Measurements from ENCODE around the gene SHROOM1.
"Not testable (repeated sequence)": the region's sequence is repeated elsewhere in the genome, so short reads cannot be mapped to it uniquely, and the experiment has no call there.

Gene SHROOM1, protein sequence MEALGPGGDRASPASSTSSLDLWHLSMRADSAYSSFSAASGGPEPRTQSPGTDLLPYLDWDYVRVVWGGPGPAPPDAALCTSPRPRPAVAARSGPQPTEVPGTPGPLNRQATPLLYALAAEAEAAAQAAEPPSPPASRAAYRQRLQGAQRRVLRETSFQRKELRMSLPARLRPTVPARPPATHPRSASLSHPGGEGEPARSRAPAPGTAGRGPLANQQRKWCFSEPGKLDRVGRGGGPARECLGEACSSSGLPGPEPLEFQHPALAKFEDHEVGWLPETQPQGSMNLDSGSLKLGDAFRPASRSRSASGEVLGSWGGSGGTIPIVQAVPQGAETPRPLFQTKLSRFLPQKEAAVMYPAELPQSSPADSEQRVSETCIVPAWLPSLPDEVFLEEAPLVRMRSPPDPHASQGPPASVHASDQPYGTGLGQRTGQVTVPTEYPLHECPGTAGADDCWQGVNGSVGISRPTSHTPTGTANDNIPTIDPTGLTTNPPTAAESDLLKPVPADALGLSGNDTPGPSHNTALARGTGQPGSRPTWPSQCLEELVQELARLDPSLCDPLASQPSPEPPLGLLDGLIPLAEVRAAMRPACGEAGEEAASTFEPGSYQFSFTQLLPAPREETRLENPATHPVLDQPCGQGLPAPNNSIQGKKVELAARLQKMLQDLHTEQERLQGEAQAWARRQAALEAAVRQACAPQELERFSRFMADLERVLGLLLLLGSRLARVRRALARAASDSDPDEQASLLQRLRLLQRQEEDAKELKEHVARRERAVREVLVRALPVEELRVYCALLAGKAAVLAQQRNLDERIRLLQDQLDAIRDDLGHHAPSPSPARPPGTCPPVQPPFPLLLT

DNA sequence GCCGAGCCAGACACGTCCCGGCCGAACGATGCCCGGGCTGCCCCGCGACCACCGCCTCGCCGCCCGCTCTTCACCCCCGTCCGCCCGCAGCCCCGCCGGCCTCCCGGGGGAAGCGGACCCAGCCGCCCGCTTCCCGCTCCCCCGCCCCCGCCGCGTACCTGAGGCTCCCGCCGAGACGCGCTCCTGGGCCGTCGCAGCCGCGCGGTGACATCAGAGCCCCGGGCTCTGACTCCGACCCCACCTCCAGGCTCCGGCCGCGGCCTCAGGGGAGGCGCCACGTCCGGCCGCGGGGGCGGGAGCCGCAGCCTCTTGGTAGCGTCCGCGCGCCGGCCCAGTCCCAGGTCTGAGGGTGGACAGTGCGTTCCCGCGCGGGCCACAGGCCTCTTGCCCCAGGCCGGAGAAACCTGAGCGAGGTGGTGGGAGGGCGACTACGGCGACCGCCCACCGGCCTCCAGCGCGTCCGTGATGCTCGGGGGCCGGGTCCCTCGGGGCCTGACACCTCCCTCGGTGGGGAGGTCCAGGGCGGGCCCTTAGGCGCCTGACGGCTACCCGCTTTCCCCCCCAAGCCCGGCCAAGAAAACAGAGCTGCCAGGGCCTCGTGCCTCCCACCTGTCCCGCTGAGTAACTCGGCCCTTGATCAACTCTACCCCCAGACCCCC, at the start of gene SHROOM1:
Gene SHROOM1 (minus strand): TSS at position 212 of the 659 bp plus-strand sequence. CDS start 4,507 bp downstream, outside the sequence.
- DNase-seq, result peak in 17 of 51 donors; percentile 22 to 61 (median 39)

DNA sequence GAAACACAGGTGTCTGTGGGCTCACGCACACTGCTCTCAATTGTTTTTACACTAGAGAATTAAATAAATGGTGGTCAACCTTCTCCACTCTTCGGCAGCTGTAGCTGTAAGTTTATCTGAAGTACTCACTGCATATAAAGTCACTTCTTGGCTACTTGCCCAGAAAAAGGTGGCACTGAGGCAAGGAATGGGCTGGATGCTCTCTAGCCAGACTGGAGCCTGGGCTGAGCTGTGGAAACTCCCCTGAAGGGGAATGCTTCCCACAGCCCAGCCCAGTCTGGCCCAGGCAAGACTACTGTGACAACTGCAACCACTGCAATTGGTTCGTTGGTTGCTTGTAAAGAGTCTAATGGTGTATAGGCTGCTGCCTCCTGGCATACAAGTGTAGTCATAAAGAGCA, 47.5 kb upstream of the SHROOM1 start:
- peak in 17 of 51 donors; percentile 2 to 26 (median 9) for DNase-seq

DNA sequence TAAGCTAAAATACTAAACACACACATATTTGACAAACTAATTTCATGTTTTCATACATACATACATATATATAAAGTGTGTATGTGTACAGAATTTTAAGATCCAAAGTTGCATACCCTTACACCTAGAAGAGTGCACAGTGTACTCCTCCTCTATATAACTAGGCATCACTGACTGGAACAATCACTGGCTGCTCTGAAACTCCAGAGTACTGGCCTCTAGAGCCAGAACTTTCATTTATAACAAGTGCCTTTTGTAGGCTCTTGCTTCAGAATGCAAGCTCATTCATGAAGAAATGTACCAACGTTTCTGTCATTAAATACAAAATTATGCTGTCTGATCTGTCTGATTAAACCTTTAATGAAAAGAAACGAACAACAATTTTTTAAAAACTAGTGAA, 47.0 kb upstream of the SHROOM1 start:
- peak in 4 of 51 donors; percentile 1 to 28 (median 10) for DNase-seq

DNA sequence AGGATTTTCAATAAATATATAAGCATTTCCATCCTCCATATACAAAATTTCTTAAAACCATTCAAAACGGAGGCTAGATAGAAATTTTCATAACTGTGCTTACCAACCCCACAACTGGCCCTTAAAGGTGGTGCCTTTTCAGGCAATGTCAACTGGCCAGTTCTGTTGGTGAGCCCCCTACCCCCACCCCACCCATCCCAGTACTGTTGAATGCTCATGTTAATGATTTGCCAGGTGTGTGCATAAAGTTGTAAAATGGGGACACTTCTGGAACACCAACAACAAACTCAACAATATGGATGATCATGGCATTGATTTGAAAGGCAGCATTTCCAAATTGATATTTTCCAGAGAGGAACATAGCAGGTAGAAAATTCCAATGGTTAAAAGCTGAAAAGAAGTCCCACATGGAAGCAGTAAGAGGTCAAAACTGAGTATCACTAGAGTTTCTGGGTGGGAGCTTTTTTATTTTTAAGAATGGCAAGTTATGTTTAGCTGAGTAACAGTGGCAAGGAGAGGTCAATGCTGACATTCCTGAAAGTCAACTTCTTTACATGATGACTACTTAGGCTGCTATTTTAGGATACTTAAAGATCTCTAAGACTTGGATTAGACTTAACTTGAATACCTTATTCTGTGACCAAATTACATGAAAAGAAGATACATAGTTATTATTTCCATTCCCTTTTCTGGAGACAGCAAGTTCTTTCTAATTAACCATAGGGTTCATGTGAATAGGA, 45.7 kb upstream of the SHROOM1 start:
- no peak for DNase-seq

DNA sequence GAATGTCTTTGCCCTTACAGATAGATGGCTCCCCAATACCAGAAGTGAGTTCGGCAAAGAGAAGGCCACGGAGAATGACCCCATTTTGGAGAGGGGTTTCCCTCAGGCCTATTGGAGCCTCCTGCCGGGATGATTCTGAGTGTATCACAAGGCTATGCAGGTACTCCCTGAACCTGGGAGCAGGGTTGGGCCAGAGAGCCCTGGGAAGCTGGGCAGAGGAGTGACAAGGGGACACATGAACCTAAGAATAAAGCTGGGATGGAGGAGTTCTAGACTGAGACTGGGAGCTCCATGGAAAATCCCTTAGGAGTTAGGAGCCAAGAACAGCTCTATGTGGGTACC, 43.5 kb upstream of the SHROOM1 start:
- no peak for DNase-seq

DNA sequence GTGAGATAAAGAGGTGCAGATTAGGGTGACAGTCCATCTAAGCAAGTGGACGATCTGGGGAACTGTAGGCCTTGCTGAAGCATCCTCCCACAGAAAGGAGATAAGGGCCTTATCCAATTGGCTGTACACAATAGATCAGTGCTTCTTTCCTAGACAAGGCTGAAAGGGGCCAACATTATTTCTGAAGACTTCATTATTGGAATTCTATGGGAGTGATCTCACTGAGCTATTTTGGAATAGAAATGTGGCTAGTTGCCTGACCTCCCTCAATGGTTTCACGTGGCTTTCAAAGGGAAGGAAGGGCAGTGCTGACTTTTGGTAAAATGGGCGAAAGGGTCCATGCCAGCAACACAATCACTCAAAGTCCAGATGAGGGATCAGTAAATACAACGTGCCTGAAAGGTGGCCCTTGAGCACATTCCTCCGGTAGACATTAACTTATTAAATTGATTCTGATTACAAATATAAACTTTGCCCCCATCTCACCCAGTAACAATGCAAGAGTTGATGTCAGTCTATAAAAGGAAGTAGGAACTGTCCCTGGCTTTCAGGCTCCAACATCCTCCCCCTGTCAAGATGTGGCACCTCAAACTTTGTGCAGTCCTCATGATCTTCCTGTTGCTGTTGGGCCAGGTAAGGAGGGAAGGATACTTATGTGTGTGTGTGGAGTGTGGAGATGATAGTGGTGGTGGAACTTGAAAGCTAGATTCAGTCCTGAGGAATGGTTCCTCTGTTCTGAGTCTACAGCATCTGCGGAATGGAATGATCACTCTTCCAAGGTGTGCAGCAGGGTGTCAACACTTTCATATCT, 42.9 kb upstream of the SHROOM1 start, which contains the start of gene LEAP2:
Gene LEAP2 (plus strand): TSS at position 550 of the 811 bp plus-strand sequence. CDS start 27 bp downstream, at position 577.
- no peak for DNase-seq

DNA sequence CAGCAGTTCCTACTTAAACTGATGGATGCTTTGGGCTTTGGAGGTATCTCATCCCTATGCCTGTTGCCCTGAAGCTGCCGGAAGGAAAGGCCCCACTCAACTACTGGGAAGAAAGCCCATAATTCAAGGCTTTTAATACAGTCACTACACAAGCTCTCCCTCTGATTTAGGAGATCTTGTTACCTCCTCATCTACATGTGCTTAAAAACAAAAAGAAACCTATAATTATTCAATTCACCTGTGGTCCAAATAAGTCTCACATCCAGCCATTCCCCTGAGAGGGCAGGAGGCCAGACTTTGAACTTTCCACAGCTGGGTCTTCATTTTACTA, 42.3 kb upstream of the SHROOM1 start:
- DNase-seq, result no peak

DNA sequence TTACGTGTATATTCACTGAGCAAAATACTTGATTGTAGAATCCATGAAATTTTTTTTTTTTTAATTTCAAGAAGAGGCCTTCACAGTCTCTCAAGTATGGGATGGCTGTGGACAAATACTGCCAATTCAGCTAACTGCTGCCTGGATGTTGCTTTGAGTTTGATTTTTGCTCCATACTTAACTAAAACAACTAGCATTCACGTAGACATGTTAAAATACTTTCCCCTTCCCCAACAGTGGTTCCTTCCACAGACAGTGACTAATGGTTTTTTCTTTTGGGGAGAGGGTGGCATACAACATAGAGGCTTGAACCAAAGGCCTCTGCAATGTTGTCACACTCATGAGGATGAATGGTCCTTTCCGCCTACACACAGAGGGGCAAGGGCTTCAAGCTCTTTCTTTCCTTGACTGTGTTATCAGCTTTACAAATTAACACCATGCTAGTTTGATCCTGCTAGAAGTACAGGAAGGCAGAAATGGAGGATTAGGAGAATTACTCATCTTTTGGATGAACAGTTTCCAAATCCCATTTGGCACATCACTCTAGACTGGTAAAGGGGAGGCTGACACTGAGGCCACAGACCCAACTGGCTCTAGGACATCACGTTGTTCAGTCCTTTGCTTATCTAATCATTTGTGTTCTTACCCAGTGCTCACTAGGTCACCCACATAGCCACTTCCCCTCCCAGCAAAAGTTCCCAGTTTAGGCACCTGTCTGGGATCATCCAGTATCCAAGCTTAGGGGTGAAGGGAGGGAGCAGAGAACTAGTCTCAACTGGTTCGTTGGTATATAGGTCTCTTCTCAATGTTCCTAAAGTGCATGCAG, 41.2 kb upstream of the SHROOM1 start:
- no peak for DNase-seq

DNA sequence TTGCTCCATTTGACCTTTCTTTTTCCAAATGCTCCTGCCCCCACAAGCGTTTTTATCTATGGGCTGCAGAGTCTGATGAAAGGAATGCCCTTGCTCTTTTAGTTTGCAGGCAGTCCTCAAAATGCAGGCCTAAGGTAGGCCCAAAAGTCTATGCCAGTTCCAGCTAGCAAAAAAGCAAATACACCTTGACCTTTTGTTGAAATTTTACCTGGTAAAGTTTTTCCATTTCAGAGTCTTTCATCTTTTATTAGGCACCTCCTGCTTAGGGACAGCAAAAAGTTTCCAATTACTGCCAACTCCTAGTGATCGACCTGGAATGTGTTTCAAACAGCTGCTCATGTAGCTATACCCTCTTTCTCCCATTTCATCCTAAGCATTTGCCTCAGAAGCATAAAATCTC, 40.4 kb upstream of the SHROOM1 start:
- no peak for DNase-seq

DNA sequence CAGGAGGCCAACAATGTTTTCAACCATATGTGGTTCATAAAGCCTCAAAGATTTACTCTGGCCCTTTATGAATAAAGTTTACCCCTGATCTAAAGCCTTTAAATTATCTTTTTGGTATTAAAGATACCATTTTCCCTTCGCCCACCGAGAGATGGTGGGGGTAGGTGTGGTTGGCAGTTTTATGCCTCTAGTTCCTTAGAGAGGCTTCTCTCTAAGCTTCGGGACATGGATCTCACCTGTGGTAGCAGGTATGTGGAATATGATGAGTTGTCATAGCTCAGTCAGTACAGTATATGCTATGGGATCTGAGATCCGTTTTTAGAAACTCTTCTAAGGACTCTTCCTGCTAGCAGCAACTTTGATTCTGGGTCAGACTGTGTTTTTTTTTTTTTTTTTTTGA, 38.3 kb upstream of the SHROOM1 start:
- no peak for DNase-seq

DNA sequence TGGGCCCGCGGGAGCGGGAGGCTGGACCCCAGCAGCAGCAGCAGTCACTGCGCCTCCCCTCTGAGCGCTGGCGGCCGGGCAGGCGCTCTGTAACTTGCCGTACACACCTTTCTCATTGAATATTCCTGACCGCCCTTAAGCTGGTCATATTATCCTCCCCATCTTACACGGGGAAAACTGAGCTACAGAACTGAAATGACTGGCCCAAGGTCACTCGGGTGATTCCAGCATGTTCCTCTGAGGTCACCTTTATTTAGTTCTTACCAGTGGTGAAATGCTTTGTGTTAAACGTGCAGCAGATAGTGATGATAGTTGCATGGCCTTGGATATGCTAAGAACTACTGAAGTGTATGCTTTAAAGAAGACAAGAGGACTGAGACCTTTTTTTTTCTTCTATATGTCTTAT, 36.6 kb upstream of the SHROOM1 start:
- DNase-seq, result no peak

DNA sequence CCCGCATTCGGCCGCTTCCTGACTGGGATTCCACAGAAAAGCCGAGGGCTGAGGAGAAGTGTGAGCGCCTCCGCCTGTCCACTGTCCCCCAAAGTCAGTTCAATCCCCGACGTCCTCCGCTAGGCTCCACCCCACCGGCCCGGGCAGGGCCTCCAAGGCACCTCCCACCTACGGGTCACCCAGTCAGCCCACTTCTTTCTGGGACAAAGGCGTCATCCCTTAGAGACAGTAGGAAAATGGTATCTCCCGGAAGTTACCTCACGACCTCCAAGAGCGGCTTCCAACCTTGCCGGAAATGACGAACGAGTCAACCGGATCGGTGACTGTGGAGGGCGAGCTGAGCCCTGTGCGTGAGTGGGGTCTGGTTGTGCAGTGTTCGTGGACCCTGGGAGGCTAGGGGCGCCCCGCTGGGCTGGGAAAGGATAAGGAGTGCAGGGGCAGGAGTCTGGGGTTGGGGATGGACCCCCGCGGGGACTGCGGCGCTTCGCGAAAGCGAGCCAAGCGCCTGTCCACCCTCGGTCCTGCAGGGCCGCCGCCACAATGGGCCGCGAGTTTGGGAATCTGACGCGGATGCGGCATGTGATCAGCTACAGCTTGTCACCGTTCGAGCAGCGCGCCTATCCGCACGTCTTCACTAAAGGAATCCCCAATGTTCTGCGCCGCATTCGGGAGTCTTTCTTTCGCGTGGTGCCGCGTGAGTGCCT, 36.0 kb upstream of the SHROOM1 start, which contains the start of the genes GDF9 and UQCRQ:
Gene GDF9 (minus strand): TSS at position 128 of the 704 bp plus-strand sequence. CDS start 1,936 bp downstream, outside the sequence.
Gene UQCRQ (plus strand): TSS at position 301 of the 704 bp plus-strand sequence. CDS start 240 bp downstream, at position 541.
- DNase-seq, result peak; percentile 66 to 99 (median 96)

DNA sequence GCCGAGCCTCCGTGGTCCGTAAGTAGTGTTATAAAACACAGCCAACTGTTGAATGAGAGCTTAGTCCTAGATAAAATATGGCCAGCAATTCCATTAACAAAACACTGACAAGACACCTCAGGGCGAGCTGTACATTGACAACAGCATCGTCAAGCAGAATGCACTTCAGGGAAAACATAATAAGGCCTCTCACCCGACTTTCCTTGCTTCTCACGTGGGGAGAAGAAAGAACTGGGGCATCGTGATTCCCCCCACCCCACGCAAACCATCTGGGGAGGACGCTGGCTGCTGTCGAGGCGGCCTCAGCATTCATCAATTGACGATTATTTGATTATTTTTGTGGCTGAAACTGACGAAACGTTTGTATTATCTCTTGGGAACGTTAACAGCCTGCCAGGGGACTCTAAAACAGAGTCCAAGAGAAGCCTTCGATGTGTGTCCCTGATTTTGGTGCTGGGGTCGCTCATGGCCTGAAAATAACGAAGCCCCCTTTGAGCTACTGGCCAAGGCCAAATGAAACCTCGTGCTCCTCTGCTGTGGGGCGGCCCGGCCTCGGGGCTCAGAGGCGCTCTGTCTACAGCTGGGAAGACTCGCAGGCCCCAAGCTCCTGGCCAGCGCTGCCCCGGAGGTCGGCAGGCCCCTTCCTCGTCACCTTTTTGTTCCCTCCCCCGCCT, 35.4 kb upstream of the SHROOM1 start:
- peak in 2 of 51 donors; percentile 24 to 41 for DNase-seq

DNA sequence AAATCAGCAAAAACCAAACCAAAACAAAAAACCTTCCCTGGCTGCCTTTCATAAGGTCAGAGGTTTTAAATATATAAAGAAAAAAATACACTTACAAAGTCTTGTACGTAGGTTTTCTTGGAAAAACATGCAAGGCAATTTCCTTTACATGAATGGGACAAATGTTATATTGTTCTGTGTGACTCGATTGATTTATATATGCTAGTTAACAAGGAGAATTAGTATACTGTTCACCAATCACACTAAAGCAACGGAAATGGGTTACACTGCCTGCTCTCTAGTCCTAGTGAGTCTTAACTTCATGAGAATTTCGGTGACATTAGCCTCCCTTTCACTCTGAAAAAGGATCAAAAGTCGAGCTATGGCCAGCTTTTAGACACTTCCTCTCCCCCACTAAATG, 30.3 kb upstream of the SHROOM1 start:
- DNase-seq, result no peak

DNA sequence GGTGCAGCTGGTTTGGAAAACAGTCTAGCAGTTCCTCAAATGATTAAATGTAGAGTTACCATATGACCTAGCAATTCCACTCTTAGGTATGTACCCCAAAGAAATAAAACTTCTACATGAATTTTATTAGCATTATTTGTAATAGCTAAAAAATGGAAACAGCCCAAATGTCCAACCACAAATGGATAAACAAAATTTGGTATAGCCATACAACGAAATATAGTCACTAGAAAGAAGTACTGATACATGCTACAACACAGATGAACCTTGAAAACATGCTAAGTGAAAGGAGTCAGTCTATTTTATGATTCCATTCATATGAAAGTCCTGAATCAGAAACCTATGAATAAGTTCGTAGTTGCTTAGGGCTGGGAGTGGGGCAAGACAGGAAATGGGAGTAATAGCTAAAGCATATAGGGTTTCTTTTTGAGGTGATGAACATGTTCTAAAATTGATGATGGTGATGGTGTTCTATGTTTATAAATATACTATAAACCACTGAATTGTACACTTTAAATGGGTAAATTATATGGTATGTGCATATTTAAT, 29.5 kb upstream of the SHROOM1 start:
- DNase-seq, result no peak

DNA sequence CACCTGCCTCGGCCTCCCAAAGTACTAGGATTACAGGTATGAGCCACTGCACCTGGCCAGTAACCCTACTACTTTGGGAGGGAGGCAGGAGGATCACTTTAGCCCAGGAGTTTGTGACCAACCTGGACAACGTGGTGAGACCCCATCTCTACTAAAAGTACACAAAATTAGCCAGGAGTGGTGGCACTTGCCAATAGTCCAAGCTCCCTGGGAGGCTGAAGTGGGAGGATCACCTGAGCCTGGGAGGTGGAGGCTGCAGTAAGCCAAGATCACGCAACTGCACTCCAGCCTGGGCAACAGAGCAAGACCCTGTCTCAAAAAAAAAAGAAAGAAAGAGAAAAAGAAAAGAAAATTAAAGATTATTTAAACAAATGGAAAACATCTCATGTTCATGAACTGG, 25.6 kb upstream of the SHROOM1 start:
- no peak for DNase-seq

DNA sequence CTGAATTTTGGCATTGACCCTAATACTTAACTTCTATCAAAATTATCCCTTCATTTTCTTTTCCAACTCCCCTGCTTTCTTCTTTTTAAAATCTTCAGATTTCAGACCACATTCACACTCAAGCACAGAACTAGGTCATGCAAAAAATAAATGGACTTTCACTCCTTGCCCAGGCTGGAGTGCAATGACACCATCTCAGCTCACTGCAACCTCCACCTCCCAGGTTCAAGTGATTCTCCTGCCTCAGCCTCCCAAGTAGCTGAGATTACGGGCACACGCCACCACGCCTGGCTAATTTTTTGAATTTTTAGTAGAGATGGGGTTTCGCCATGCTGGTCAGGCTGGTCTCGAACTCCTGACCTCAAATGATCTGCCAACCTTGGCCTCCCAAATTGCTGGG, 24.5 kb upstream of the SHROOM1 start:
- DNase-seq, result not testable (repeated sequence)

DNA sequence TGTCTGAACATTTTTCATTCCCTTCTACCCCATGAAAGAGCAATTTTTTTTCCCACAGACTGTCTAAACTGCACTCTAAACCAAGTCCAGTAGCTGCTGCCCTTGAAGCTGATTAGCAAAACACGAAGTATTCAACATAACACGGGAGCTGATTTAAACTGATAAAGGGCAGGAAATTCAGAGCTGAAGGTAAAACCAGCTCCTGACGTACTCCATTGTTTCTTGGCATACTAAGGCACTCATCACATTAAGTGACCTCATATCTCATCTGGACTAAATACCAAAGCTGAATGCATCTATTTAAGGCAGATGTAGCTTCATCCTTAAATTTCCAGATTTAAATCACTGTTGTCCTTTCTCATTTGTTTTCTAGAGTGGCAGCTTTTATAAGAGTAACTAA, 23.9 kb upstream of the SHROOM1 start:
- DNase-seq, result no peak
